HG02852 (cell line): ENCODE results near the gene WDR26.

Source experiments
- ATAC-seq: cut with Tn5 transposase; IDR thresholded peaks from one replicate; pipeline ENCODE4 v1.9.1; 2021; ENCODE audit warnings: mild to moderate bottlenecking, moderate library complexity; ENCODE audit not compliant: unreplicated experiment

Gene WDR26

GRCh38 chr1:224399887-224400286 is 34.7 kb downstream of the WDR26 start:
- ATAC-seq, result no peak

- ATAC-seq, result no peak
Observed at GRCh38 chr1:224393294-224393693, 41.3 kb downstream of the WDR26 start.

- no peak for ATAC-seq
Observed at GRCh38 chr1:224392411-224393249, 42.0 kb downstream of the WDR26 start.

- ATAC-seq, result no peak
Observed at GRCh38 chr1:224390517-224390916, 44.1 kb downstream of the WDR26 start.

GRCh38 chr1:224387943-224388342 is 46.7 kb downstream of the WDR26 start:
- no peak for ATAC-seq

- no peak for ATAC-seq
Observed at GRCh38 chr1:224387302-224387912, 47.2 kb downstream of the WDR26 start.

- no peak for ATAC-seq
Observed at GRCh38 chr1:224383218-224383617, 51.4 kb downstream of the WDR26 start.

GRCh38 chr1:224381880-224382548 is 52.6 kb downstream of the WDR26 start:
- ATAC-seq, result no peak

GRCh38 chr1:224380003-224380402 is 54.6 kb downstream of the WDR26 start:
- peak; percentile 75 for ATAC-seq

GRCh38 chr1:224378855-224379631 is 55.6 kb downstream of the WDR26 start:
- peak; percentile 43 for ATAC-seq

- ATAC-seq, result peak; percentile 54
Observed at GRCh38 chr1:224377676-224378006, 57.0 kb downstream of the WDR26 start.

GRCh38 chr1:224375059-224375458 is 59.5 kb downstream of the WDR26 start:
- no peak for ATAC-seq

- ATAC-seq, result no peak
Observed at GRCh38 chr1:224373008-224373590, 61.5 kb downstream of the WDR26 start.

GRCh38 chr1:224368409-224368808 is 66.2 kb downstream of the WDR26 start:
- peak; percentile 90 for ATAC-seq

GRCh38 chr1:224359207-224359606 is 75.4 kb downstream of the WDR26 start:
- no peak for ATAC-seq

- no peak for ATAC-seq
Observed at GRCh38 chr1:224358237-224358636, 76.4 kb downstream of the WDR26 start.

GRCh38 chr1:224357626-224358124 is 76.9 kb downstream of the WDR26 start:
- ATAC-seq, result no peak

GRCh38 chr1:224356685-224357625 is 77.6 kb downstream of the WDR26 start, which contains the start of gene CNIH4:
TSS of gene CNIH4 (plus strand) at chr1:224356879. CDS start at chr1:224356925, 46 bp downstream.
- peak; percentile 98 for ATAC-seq
